Measurements from ENCODE around the gene BICDL2. TPM values are rescaled to one million over a fixed set of nuclear protein-coding genes. Genes with fewer than 3 reads are reported as not detected.

Gene BICDL2
- total and polyA plus RNA-seq, 9 of the 15 experiments (the other 6 are each of a cell fraction or from before 2014, with no cell fraction given): 0.09 to 0.28 (median 0.09) TPM; not detected in 6

- TF ChIP-seq, protein P1, sequence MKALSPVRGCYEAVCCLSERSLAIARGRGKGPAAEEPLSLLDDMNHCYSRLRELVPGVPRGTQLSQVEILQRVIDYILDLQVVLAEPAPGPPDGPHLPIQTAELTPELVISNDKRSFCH (CRISPR knock-in tag; IDR thresholded peaks at IDR 0.05): no peak
- TF ChIP-seq, protein P1 (tag; IDR thresholded peaks at IDR 0.05): no peak
- TF ChIP-seq RBM25 (IDR thresholded peaks at IDR 0.05; ENCODE audit: low read depth, low read length, severe bottlenecking): no peak
- TF ChIP-seq MIER1 (IDR thresholded peaks at IDR 0.05; ENCODE audit: low read depth): no peak
- no peak for TF ChIP-seq MCM3 (IDR thresholded peaks at IDR 0.05)
- no peak for TF ChIP-seq E2F3 (CRISPR knock-in tag; IDR thresholded peaks at IDR 0.05)
- TF ChIP-seq RFX1 (IDR thresholded peaks at IDR 0.05): no peak
- no peak for TF ChIP-seq BDP1 (IDR thresholded peaks at IDR 0.05; ENCODE audit: insufficient read depth, insufficient read length)
- TF ChIP-seq TCF3 (CRISPR knock-in tag; IDR thresholded peaks at IDR 0.05): no peak
- no peak for TF ChIP-seq SOX6 (IDR thresholded peaks at IDR 0.05)
- TF ChIP-seq ZNF282 (CRISPR knock-in tag; IDR thresholded peaks at IDR 0.05): no peak
- TF ChIP-seq CCNT2 (IDR thresholded peaks at IDR 0.05; ENCODE audit: borderline replicate concordance, extremely low read depth, insufficient read length, low read depth, low read length): peak; percentile 72
- no peak for TF ChIP-seq NR1H2 (CRISPR knock-in tag; IDR thresholded peaks at IDR 0.05)
- no peak for TF ChIP-seq ZNF318 (IDR thresholded peaks at IDR 0.05; ENCODE audit: borderline replicate concordance in 1 of 2, low read depth in 1 of 2)
- no peak for TF ChIP-seq NFATC3 (IDR thresholded peaks at IDR 0.05)
- TF ChIP-seq, protein P2, sequence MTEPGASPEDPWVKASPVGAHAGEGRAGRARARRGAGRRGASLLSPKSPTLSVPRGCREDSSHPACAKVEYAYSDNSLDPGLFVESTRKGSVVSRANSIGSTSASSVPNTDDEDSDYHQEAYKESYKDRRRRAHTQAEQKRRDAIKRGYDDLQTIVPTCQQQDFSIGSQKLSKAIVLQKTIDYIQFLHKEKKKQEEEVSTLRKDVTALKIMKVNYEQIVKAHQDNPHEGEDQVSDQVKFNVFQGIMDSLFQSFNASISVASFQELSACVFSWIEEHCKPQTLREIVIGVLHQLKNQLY (CRISPR knock-in tag; conservative IDR thresholded peaks at IDR 0.05): no peak
- TF ChIP-seq COPS2 (conservative IDR thresholded peaks at IDR 0.05): no peak
- no peak for TF ChIP-seq SMAD3 (CRISPR knock-in tag; conservative IDR thresholded peaks at IDR 0.05)
These were observed 7.1 kb downstream of the BICDL2 start (continued) for GRCh38 chr16:3029491-3030221.

All from K562 (cell line).